ENCODE measurements around the gene GSK3A.

GRCh38 chr19:42193706-42194105, 48.7 kb downstream of the GSK3A start:
- no peak for TF ChIP-seq CTCF (IDR thresholded peaks at IDR 0.05)
- TF ChIP-seq POLR2A (IDR thresholded peaks at IDR 0.05), result no peak
